HEK293T (cell line): ENCODE results near the gene SLC26A2.

ENCODE experiments used
- BHLHE40 ChIP-seq: fragments of 450-650 bp; IDR thresholded peaks from 2 replicates; pipeline ENCODE4 v1.6.1; 2016; ENCODE audit warnings: mild to moderate bottlenecking, moderate library complexity, borderline replicate concordance
- ELF4 ChIP-seq: fragments of 450-650 bp; IDR thresholded peaks from 2 replicates; pipeline ENCODE4 v1.6.1; 2017; ENCODE audit warnings: antibody characterized with exemption
- FOXA1 ChIP-seq: fragments of 450-650 bp; IDR thresholded peaks from 2 replicates; pipeline ENCODE4 v1.6.1; 2016; ENCODE audit warnings: mild to moderate bottlenecking
- HDGF ChIP-seq: fragments of 450-650 bp; IDR thresholded peaks from 2 replicates; pipeline ENCODE4 v1.6.1; 2017; ENCODE audit warnings: antibody characterized with exemption, borderline replicate concordance
- LEF1 ChIP-seq: fragments of 450-650 bp; IDR thresholded peaks from 2 replicates; pipeline ENCODE4 v1.6.1; 2017; ENCODE audit warnings: mild to moderate bottlenecking, borderline replicate concordance
- NFRKB ChIP-seq: fragments of 450-650 bp; IDR thresholded peaks from 2 replicates; pipeline ENCODE4 v1.6.1; 2016; ENCODE audit warnings: mild to moderate bottlenecking, moderate library complexity
- SP1 ChIP-seq: fragments of 450-650 bp; IDR thresholded peaks from 2 replicates; pipeline ENCODE4 v1.6.1; 2017
- SUZ12 ChIP-seq: fragments of 450-650 bp; IDR thresholded peaks from 2 replicates; pipeline ENCODE4 v1.6.1; 2016; ENCODE audit warnings: mild to moderate bottlenecking

DNA sequence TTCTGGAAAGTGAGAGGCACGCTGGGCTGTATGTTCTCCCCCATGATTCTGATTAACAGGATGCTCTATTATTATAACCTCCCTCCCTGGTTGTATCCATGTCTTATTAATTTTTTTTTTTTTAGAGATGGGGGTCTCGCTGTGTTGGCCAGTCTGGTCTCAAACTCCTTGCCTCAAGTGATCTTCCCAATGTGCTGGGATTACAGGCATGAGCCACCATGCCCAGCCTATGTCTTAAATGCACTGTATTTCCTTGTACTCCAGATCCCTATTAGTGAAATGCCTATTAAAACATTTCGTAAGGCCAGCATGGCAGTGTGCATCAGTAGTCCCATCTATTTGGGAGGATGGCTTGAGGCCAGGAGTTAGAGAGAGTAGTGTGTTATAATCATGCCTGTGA, 32.9 kb downstream of the SLC26A2 start:
- TF ChIP-seq BHLHE40 (no peak), SP1 (no peak), SUZ12 (no peak), ELF4 (no peak), HDGF (no peak), NFRKB (no peak), FOXA1 (no peak), LEF1 (no peak)
